Measurements from ENCODE around the gene ADAM19. TPM values are rescaled to one million over a fixed set of nuclear protein-coding genes. Genes with fewer than 3 reads are reported as not detected.

The ADAM19 gene
- total RNA-seq, 3 donors from 2014 or later = 1.9 to 3.6 (median 3.5) TPM

DNA sequence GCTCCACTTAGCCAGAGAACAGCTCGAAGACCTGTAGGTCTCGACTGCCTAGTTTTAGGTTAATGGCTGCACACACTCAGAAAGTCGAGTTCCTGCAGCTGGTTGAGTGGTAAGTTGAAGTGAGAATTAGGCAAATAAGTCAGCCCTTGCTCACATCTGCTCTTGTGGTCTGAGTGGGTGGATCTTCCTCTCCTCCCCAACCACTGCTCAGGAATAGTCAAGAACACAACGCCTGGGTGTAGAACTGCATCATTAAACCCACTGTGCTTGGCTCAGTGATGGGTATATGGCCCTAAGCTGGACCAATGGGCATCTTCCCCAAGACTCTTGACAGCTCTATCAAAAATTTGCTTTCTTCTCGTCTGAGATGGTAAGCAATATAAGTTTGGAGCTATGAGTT lies 20.9 kb upstream of the ADAM19 start:
- Histone ChIP-seq H3K36me3 (no peaks in the 10 kb centered on the region), H3K4me1 (no peaks in the 10 kb centered on the region), H3K27ac (no peak overlapping the region), H3K9me3 (no peaks in the 10 kb centered on the region), H3K4me3 (no peak overlapping the region), H3K27me3 (no peaks in the 10 kb centered on the region)
- intact Hi-C loops (cut with DNase I; ENCODE audit: low total_unique reads) = no loop called here
- no peak for TF ChIP-seq POLR2A (IDR thresholded peaks at IDR 0.05)
- no peak for TF ChIP-seq POLR2AphosphoS5 (IDR thresholded peaks at IDR 0.05)
- TF ChIP-seq, protein P1, sequence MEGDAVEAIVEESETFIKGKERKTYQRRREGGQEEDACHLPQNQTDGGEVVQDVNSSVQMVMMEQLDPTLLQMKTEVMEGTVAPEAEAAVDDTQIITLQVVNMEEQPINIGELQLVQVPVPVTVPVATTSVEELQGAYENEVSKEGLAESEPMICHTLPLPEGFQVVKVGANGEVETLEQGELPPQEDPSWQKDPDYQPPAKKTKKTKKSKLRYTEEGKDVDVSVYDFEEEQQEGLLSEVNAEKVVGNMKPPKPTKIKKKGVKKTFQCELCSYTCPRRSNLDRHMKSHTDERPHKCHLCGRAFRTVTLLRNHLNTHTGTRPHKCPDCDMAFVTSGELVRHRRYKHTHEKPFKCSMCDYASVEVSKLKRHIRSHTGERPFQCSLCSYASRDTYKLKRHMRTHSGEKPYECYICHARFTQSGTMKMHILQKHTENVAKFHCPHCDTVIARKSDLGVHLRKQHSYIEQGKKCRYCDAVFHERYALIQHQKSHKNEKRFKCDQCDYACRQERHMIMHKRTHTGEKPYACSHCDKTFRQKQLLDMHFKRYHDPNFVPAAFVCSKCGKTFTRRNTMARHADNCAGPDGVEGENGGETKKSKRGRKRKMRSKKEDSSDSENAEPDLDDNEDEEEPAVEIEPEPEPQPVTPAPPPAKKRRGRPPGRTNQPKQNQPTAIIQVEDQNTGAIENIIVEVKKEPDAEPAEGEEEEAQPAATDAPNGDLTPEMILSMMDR (IDR thresholded peaks at IDR 0.05) = no peak
- DNase-seq (ENCODE audit: low spot score in 2 of 2) = no peak

DNA sequence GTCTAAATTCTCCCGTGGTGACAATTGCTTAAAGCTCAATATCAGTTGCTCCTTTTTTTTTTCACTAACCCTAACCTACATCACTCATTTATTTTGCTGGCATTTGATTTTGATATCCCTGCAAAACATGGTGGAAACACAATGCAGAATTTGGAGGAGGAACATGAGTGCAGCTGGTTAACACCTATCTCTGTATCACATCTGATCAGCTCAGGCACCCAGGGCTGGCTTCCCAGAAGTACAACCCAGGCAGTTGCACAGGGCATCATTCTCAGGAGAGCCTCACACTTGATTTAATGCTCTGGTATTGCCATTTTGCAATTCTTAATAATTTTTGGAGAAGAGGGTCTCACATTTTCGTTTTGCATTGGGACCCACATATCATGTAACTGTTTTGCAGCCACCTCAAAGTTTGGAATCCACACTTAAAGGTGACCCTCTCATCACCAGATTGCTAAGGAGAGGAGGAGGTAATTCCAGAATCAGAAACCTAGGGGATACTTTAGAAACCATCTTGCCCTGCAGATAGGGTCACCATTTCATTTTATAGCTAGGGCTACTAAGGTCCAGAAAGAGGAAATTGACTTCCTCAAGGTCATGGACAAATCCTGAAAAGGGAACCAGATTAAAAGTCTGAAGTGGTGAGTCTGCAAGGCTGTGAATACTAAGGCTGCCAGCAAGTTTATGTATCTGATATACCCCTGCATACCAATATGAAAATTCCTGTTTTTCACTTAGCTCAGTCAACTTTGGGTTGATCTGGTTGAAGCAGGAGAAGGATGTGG lies 19.3 kb upstream of the ADAM19 start:
- Histone ChIP-seq H3K4me1 (no peaks in the 10 kb centered on the region), H3K9me3 (no peaks in the 10 kb centered on the region), H3K36me3 (no peaks in the 10 kb centered on the region), H3K27ac (no peak overlapping the region), H3K4me3 (no peak overlapping the region), H3K27me3 (no peaks in the 10 kb centered on the region)
- intact Hi-C loops (cut with DNase I; ENCODE audit: low total_unique reads) = no loop called here
- TF ChIP-seq, protein P1 (IDR thresholded peaks at IDR 0.05) = no peak
- TF ChIP-seq POLR2A (IDR thresholded peaks at IDR 0.05) = no peak
- no peak for TF ChIP-seq POLR2AphosphoS5 (IDR thresholded peaks at IDR 0.05)
- no peak for DNase-seq (ENCODE audit: low spot score in 2 of 2)

DNA sequence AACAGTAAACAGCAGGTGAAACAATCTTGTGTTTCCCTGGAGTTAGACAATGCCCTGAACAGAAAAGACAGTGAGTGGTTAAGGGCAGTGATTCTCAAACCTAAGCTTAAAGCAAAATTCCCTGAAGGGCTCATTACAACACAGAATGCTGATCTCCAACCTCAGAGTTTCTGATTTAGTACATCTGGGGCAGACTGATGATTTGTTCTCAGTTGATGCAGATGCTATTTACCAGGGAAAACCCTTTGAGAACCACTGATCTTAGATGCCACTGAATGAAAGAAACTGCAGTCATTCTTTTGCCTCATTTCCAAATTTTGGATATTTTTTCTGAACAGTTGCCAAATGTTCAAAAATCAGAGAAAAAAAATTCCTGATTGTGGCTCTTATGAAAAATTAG lies 18.7 kb upstream of the ADAM19 start:
- H3K4me1 ChIP-seq = no peaks in the 10 kb centered on the region
- H3K27me3 ChIP-seq = no peaks in the 10 kb centered on the region
- no peaks in the 10 kb centered on the region for H3K9me3 ChIP-seq
- H3K36me3 ChIP-seq = no peaks in the 10 kb centered on the region
- H3K4me3 ChIP-seq = no peak overlapping the region
- no peak overlapping the region for H3K27ac ChIP-seq
- no peak for DNase-seq (ENCODE audit: low spot score in 2 of 2)
- intact Hi-C loops (cut with DNase I; ENCODE audit: low total_unique reads) = no loop called here
- no peak for TF ChIP-seq POLR2AphosphoS5 (IDR thresholded peaks at IDR 0.05)
- no peak for TF ChIP-seq POLR2A (IDR thresholded peaks at IDR 0.05)
- TF ChIP-seq, protein P1 (IDR thresholded peaks at IDR 0.05) = no peak

DNA sequence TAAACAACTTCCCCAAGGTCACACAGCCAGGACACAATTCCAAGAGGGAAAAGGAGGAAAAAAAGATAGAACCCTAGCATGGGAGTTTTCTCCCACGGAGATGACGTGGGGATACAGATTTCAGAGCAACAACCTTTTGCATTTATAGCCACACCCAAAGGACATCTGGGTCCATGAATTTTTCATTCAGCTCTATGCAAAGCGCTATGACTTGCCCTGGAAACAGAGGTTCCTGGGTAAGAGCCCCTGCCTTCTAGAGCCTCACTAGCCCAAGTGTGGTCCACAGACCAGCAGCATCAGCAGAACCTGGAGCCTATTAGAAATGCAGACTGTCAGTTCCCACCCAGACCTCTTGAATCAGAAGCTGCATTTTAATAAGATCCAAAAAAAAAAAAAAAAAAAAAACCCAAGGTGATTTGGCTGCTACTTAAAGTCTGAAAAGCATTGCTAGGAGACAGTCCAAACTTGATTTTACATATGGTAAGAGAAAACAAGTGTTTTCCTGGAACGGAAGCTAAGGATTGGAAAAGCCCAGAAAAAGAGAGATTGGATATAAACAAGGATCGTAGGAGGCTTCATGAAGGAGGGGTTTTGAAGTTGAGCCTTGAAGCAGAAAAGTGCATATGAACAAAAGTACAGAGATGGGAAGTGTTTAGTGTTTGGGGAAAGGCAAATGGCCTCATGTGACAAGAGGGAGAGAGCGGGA lies 17.6 kb upstream of the ADAM19 start:
- no peaks in the 10 kb centered on the region for H3K36me3 ChIP-seq
- no peak overlapping the region for H3K4me3 ChIP-seq
- no peak for DNase-seq (ENCODE audit: low spot score in 2 of 2)
- TF ChIP-seq POLR2AphosphoS5 (IDR thresholded peaks at IDR 0.05) (no peak), POLR2A (IDR thresholded peaks at IDR 0.05) (no peak)
- TF ChIP-seq, protein P1 (IDR thresholded peaks at IDR 0.05) = no peak
- intact Hi-C loops (cut with DNase I; ENCODE audit: low total_unique reads) = no loop called here
- no peaks in the 10 kb centered on the region for H3K9me3 ChIP-seq
- H3K27me3 ChIP-seq = no peaks in the 10 kb centered on the region
- no peaks in the 10 kb centered on the region for H3K4me1 ChIP-seq
- H3K27ac ChIP-seq = no peak overlapping the region

DNA sequence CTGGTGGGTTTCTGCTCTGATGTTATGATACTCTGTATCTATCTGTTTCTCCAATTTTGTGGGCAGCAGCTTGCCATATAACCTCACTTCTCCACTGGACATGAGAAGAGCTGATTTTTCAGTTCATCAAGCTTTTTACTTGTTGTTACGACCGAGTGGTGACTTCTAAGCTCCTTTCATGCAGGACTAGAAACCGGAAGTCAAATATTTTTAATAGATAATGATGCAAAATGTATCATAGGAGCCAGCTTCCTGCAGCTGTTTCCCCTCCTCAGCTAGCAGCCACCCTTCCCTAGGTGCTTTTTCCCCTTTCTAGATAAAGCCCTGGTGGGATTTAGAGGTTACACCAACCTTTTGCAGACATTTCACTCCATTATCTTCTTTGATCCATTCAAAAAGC lies 17.0 kb upstream of the ADAM19 start:
- TF ChIP-seq POLR2AphosphoS5 (IDR thresholded peaks at IDR 0.05) (no peak), POLR2A (IDR thresholded peaks at IDR 0.05) (no peak)
- TF ChIP-seq, protein P1 (IDR thresholded peaks at IDR 0.05) = no peak
- intact Hi-C loops (cut with DNase I; ENCODE audit: low total_unique reads) = no loop called here
- Histone ChIP-seq H3K9me3 (no peaks in the 10 kb centered on the region), H3K27me3 (no peaks in the 10 kb centered on the region), H3K4me1 (no peaks in the 10 kb centered on the region), H3K27ac (no peak overlapping the region), H3K4me3 (no peak overlapping the region), H3K36me3 (no peaks in the 10 kb centered on the region)
- no peak for DNase-seq (ENCODE audit: low spot score in 2 of 2)

All from breast epithelium (tissue), 4 donors.